ENCODE data around the gene PACS1. TPM values are rescaled to one million over a fixed set of nuclear protein-coding genes. Genes with fewer than 3 reads are reported as not detected.
"Not testable (repeated sequence)": the region's sequence is repeated elsewhere in the genome, so short reads cannot be mapped to it uniquely, and the experiment has no call there.

PACS1 gene
- total RNA-seq, 1 donor = 31.5 TPM

DNA sequence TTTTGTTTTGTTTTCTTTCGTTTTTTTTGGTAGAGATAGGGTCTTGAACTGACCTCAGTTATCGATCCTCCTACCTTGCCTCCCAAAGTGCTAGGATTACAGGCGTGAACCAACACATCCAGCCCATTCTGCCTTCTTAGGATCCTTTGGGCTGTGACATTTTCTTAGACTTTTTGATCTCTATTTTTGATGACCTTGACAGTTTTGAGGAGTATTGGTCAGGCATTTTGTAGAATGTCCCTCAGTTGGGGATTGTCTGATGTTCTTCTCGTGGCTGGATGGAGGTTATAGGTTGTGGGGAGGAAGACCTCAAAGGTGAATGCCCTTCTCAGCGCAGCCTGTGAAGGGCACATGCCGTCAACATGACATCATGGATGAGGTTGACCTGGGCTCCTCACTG, 178.8 kb downstream of the PACS1 start:
- TF ChIP-seq, protein P1, sequence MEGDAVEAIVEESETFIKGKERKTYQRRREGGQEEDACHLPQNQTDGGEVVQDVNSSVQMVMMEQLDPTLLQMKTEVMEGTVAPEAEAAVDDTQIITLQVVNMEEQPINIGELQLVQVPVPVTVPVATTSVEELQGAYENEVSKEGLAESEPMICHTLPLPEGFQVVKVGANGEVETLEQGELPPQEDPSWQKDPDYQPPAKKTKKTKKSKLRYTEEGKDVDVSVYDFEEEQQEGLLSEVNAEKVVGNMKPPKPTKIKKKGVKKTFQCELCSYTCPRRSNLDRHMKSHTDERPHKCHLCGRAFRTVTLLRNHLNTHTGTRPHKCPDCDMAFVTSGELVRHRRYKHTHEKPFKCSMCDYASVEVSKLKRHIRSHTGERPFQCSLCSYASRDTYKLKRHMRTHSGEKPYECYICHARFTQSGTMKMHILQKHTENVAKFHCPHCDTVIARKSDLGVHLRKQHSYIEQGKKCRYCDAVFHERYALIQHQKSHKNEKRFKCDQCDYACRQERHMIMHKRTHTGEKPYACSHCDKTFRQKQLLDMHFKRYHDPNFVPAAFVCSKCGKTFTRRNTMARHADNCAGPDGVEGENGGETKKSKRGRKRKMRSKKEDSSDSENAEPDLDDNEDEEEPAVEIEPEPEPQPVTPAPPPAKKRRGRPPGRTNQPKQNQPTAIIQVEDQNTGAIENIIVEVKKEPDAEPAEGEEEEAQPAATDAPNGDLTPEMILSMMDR (IDR thresholded peaks at IDR 0.05; ENCODE audit: insufficient read depth, low read length) = no peak
- no peak for DNase-seq (ENCODE audit: low read depth)
- no peak overlapping the region for H3K4me3 ChIP-seq (ENCODE audit: low read depth, low read length)

DNA sequence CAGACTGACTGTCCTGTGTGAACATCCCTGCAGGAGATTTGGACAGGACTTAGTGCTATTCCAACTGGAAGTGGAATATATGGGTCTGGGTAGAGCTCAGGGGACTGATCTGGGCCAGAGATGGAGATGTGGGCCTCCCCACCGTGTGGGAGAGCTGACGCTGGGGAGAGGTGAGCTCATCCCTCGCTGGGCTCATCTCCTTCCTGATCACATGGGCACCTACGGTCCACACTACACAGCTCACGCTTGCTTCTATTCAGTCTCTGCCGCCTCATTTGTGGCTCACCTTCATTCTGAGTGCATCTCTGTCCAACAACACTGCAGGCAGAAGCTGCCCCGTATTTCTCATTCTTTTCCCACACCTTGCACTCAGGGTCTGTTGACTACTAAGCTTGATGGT, 181.7 kb downstream of the PACS1 start:
- TF ChIP-seq, protein P1 (IDR thresholded peaks at IDR 0.05; ENCODE audit: insufficient read depth, low read length) = no peak
- no peak overlapping the region for H3K4me3 ChIP-seq (ENCODE audit: low read depth, low read length)
- DNase-seq (ENCODE audit: low read depth) = no peak

DNA sequence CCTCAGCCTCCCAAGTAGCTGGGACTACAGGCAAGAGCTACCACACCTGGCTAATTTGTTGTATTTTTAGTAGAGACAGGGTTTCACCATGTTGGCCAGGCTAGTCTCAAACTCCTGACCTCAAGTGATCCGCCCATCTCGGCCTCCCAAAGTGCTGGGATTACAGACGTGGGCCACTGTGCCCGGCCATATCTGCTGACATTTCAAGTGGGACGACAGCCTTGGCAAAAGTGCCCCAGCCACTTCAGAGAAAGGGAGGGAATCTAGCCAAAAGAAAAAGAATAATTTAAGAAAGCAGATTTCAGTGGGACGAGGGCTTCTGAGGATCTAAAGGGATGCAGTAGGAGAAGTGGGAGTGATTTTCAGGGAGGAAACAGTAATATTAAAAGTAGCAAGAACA, 183.0 kb downstream of the PACS1 start:
- not testable (repeated sequence) for DNase-seq (ENCODE audit: low read depth); H3K4me3 ChIP-seq (ENCODE audit: low read depth, low read length)

DNA sequence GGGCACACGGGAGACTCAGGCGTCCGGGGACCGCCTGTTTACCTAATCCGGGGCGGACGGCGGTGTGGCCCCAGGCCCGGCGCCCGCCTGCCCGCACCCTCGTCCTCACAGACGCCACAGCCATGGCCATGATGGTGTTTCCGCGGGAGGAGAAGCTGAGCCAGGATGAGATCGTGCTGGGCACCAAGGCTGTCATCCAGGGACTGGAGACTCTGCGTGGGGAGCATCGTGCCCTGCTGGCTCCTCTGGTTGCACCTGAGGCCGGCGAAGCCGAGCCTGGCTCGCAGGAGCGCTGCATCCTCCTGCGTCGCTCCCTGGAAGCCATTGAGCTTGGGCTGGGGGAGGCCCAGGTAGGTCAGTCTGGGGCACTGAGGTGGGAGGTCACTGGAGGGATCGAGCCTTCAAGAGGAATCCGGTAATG, 188.4 kb downstream of the PACS1 start:
- DNase-seq (ENCODE audit: low read depth) = no peak
- TF ChIP-seq, protein P1 (IDR thresholded peaks at IDR 0.05; ENCODE audit: insufficient read depth, low read length) = no peak
- H3K4me3 ChIP-seq (ENCODE audit: low read depth, low read length) = peak overlapping the region; percentile 89

GRCh38 chr11:66259225-66259624, 189.2 kb downstream of the PACS1 start:
- DNase-seq (ENCODE audit: low read depth) = no peak
- TF ChIP-seq, protein P1 (IDR thresholded peaks at IDR 0.05; ENCODE audit: insufficient read depth, low read length) = no peak
- H3K4me3 ChIP-seq (ENCODE audit: low read depth, low read length) = no peak overlapping the region

DNA sequence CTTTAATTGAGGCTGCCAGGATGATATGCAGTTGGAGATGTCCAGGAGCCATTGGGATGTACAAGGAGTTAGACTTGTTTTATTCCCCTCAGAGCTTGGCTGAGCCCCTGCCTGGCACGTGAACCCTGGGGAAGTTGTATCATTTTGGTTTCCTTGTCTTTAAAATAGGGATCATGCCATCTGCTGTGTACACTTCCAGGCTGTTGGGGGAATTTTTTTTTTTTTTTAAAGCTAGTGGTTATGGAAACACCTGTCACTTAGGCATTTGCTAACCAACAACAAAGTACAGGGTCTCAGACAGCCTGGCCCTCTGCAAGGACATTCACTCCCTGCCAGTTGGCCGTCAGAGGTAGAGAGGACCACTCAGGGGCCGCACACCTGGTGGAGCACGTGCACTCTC, 189.9 kb downstream of the PACS1 start:
- TF ChIP-seq, protein P1 (IDR thresholded peaks at IDR 0.05; ENCODE audit: insufficient read depth, low read length) = no peak
- no peak overlapping the region for H3K4me3 ChIP-seq (ENCODE audit: low read depth, low read length)
- DNase-seq (ENCODE audit: low read depth) = no peak

- no peak for DNase-seq (ENCODE audit: low read depth)
- H3K4me3 ChIP-seq (ENCODE audit: low read depth, low read length) = no peak overlapping the region
- TF ChIP-seq, protein P1 (IDR thresholded peaks at IDR 0.05; ENCODE audit: insufficient read depth, low read length) = no peak
Observed at GRCh38 chr11:66261578-66261977, 191.5 kb downstream of the PACS1 start.

Measured in fibroblast of the aortic adventitia (primary cell).